CD14-positive monocyte (primary cell): ENCODE results near the gene IL21. TPM values are rescaled to one million over a fixed set of nuclear protein-coding genes. Genes with fewer than 3 reads are reported as not detected.

Source experiments
- DNase-seq, 3 donors: peaks; one replicate each; pipeline ENCODE4 v3.0.0-alpha.2; 2011 to 2022
- H2AFZ ChIP-seq: 2 replicates; pipeline ENCODE4 v1.6.0; 2012; ENCODE audit warnings: mild to moderate bottlenecking, low read depth, low read length, inconsistent platforms; ENCODE audit not compliant: insufficient read depth, poor library complexity, severe bottlenecking
- H3K27ac ChIP-seq, 2 donors: 1 replicate in 1 of 2; 2 replicates in 1 of 2; pipeline ENCODE4 v1.5.1; 2012 to 2013; ENCODE audit warnings: low read length in 2 of 2, control low read depth in 1 of 2, inconsistent platforms in 1 of 2, low read depth in 1 of 2, mild to moderate bottlenecking in 1 of 2
- H3K27me3 ChIP-seq, 2 donors: one replicate each; pipeline versions ENCODE4 v1.6.0 to v1.6.1; 2011 to 2013; ENCODE audit warnings: low read length in 2 of 2; ENCODE audit not compliant: control insufficient read depth in 2 of 2, insufficient read depth in 2 of 2
- H3K36me3 ChIP-seq, 2 donors: replicated peaks in 1 of 2; 1 replicate in 1 of 2; 2 replicates in 1 of 2; pipeline versions ENCODE4 v1.5.1 to v1.6.1; 2012 to 2013; ENCODE audit warnings: low read length in 2 of 2, control low read depth in 1 of 2, inconsistent platforms in 1 of 2, mild to moderate bottlenecking in 1 of 2; ENCODE audit not compliant: insufficient read depth in 2 of 2, control insufficient read depth in 1 of 2
- H3K4me1 ChIP-seq, 2 donors: 1 replicate in 1 of 2; 2 replicates in 1 of 2; pipeline versions ENCODE4 v1.5.1 to v1.6.1; 2012 to 2013; ENCODE audit warnings: low read length in 2 of 2, control low read depth in 1 of 2, inconsistent platforms in 1 of 2, mild to moderate bottlenecking in 1 of 2, moderate library complexity in 1 of 2; ENCODE audit not compliant: insufficient read depth in 2 of 2, control insufficient read depth in 1 of 2
- H3K4me2 ChIP-seq: replicated peaks from 2 replicates; pipeline ENCODE3; 2012; ENCODE audit warnings: low read length, moderate library complexity, mild to moderate bottlenecking; ENCODE audit not compliant: poor library complexity, severe bottlenecking; ENCODE audit errors: extremely low read depth
- H3K4me3 ChIP-seq, 3 experiments: fragments of 200-600 bp in 1 of 3; sonication (generic) in 1 of 3; replicated peaks in 1 of 3; 1 replicate in 2 of 3; 2 replicates in 1 of 3; pipeline ENCODE4 v1.5.1; 2011 to 2013; ENCODE audit warnings: low read length in 3 of 3, mild to moderate bottlenecking in 3 of 3, control low read depth in 2 of 3, low read depth in 2 of 3, inconsistent platforms in 1 of 3, moderate library complexity in 1 of 3
- H3K79me2 ChIP-seq: 2 replicates; pipeline ENCODE4 v1.6.0; 2012; ENCODE audit warnings: mild to moderate bottlenecking, control low read depth, inconsistent platforms, low read length, moderate library complexity; ENCODE audit not compliant: insufficient read depth
- H3K9ac ChIP-seq: 2 replicates; pipeline ENCODE4 v1.6.0; 2017; ENCODE audit warnings: low read length, mild to moderate bottlenecking; ENCODE audit not compliant: insufficient read depth, poor library complexity, severe bottlenecking
- H3K9me3 ChIP-seq, 2 donors: replicated peaks in 1 of 2; 1 replicate in 1 of 2; 2 replicates in 1 of 2; pipeline versions ENCODE4 v1.5.1 to v1.6.1; 2012 to 2013; ENCODE audit warnings: low read length in 2 of 2, control low read depth in 1 of 2; ENCODE audit not compliant: control insufficient read depth in 1 of 2, insufficient read depth in 1 of 2
- H4K20me1 ChIP-seq: 2 replicates; pipeline ENCODE4 v1.6.0; 2012; ENCODE audit warnings: mild to moderate bottlenecking, low read length, control low read depth, moderate library complexity; ENCODE audit not compliant: insufficient read depth
- H3K27ac Mint-ChIP-seq, 7 donors: one replicate each; pipeline ENCODE4 v1.8.0; 2020; ENCODE audit warnings: mild to moderate bottlenecking in 7 of 7, mixed read lengths in 7 of 7, moderate library complexity in 6 of 7, inconsistent platforms in 2 of 7
- H3K27me3 Mint-ChIP-seq, 3 donors: one replicate each; pipeline ENCODE4 v1.8.0; 2021 to 2022; ENCODE audit warnings: low read depth in 3 of 3, mild to moderate bottlenecking in 3 of 3, mixed read lengths in 3 of 3, moderate library complexity in 3 of 3, inconsistent platforms in 1 of 3
- H3K36me3 Mint-ChIP-seq, 2 donors: one replicate each; pipeline ENCODE4 v1.8.0; 2020; ENCODE audit warnings: mixed read lengths in 2 of 2, inconsistent platforms in 1 of 2, mild to moderate bottlenecking in 1 of 2
- H3K4me1 Mint-ChIP-seq: one replicate; pipeline ENCODE4 v1.8.0; 2020; ENCODE audit warnings: mild to moderate bottlenecking, mixed read lengths
- H3K4me3 Mint-ChIP-seq, 2 donors: one replicate each; pipeline ENCODE4 v1.8.0; 2020; ENCODE audit warnings: mild to moderate bottlenecking in 2 of 2, mixed read lengths in 2 of 2, moderate library complexity in 1 of 2
- H3K9me3 Mint-ChIP-seq, 7 donors: one replicate each; pipeline ENCODE4 v1.8.0; 2020 to 2022; ENCODE audit warnings: mixed read lengths in 7 of 7, mild to moderate bottlenecking in 6 of 7, moderate library complexity in 6 of 7, inconsistent platforms in 2 of 7
- CTCF ChIP-seq: fragments of 200-600 bp; IDR thresholded peaks from one replicate; pipeline ENCODE4 v1.8.0; 2022; ENCODE audit warnings: antibody characterized with exemption, mild to moderate bottlenecking
- WGBS: methylation state at CpG from one replicate; pipeline ENCODE4 v1.1.5; 2013; ENCODE audit warnings: missing lambda C conversion rate; ENCODE audit not compliant: insufficient coverage; 5-methylcytosine and 5-hydroxymethylcytosine counted together
- intact Hi-C, 2 donors: fragments of 100-400 bp; cut with micrococcal nuclease; formaldehyde crosslinking; loops; one replicate each; pipeline versions ENCODE4 v1.15.0 to v1.15.1; 2023
- polyA plus RNA-seq, 3 donors: library from polyadenylated mRNA; depleted of rRNA in 1 of 3; unstranded in 2 of 3; stranded (reverse) in 1 of 3; fragments of 300-500 nt in 2 of 3; fragments of >200 nt in 1 of 3; fragmentation: Illumina TruSeq in 2 of 3; gene quantifications; 1 replicate in 2 of 3; 2 replicates in 1 of 3; pipeline ENCODE4 v1.2.3, GENCODE V29; 2012 to 2021

Gene IL21
- polyA plus RNA-seq, 3 donors: not detected

DNA sequence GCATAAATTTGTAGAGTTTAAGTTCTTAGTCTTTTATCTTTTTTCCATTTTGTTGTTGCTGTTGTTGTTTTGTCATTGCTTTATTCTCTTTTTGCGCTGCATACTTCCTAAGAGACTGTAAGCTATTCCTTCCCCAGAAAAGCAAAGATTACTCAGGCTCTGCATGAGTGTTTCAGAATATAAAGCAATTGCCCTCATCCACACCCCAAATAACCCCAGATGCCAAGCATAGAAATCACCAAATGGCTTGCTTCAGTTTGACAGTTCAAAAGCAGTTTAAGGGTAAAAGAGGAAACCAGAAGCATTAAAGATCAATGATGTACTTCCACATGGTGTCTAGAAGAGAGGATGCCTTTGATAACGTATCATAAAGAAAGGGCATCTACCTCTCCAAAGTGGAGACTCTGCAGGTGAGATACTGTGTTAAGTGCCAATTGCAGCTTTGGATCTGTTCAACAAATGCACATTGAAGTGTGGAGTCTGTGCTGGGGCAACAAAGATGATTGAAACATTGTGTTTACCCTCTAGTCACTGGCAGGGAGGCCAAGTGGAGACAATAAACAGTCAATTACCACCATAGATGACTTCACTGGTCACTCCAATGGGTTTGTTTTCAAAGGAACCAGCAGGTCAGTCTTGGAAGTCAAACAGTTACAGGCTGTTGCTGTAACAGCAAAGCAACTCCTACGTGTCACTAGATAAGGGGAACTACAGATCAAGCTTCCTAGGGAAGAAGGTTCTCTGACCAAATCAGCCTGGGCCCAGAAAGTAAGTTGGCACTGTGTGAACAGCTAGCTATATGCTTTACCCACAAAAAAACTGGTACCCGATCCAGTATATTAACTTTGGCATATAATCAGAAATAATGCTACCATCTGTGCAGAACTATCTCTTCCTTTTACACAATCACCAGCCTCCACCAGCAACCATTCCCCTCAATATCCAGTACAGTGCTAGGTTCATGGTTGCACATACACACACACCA, 40.6 kb upstream of the IL21 start:
- intact Hi-C loops: no loop called here
- no peak for TF ChIP-seq CTCF
- Mint-ChIP-seq H3K4me1 (no peaks in the 10 kb centered on the region), H3K36me3 (no peaks in the 10 kb centered on the region), H3K27me3 (peaks cover 3 to 5% (median 3%) of the 10 kb centered on the region in 3 donors), H3K9me3 (peaks cover 0 to 7% (median 4%) of the 10 kb centered on the region in 7 donors), H3K4me3 (no peak overlapping the region), H3K27ac (no peak overlapping the region)
- no peak overlapping the region for H3K9ac ChIP-seq
- no peaks in the 10 kb centered on the region for H3K79me2 ChIP-seq
- H3K9me3 ChIP-seq: peaks cover 5 to 6% of the 10 kb centered on the region in 2 donors
- no peak overlapping the region for H3K4me2 ChIP-seq
- H3K4me3 ChIP-seq: no peak overlapping the region
- H3K4me1 ChIP-seq: no peaks in the 10 kb centered on the region
- no peaks in the 10 kb centered on the region for H4K20me1 ChIP-seq
- no peaks in the 10 kb centered on the region for H3K27me3 ChIP-seq
- H3K36me3 ChIP-seq: no peaks in the 10 kb centered on the region
- WGBS: 38% methylated on average over 2 of the region's 4 CpGs
- H3K27ac ChIP-seq: no peak overlapping the region
- no peak for DNase-seq
- H2AFZ ChIP-seq: no peak overlapping the region

- H3K27ac ChIP-seq: no peak overlapping the region
- no peak overlapping the region for H2AFZ ChIP-seq
- peaks cover 5 to 6% of the 10 kb centered on the region in 2 donors for H3K9me3 ChIP-seq
- H3K79me2 ChIP-seq: no peaks in the 10 kb centered on the region
- no peaks in the 10 kb centered on the region for H3K27me3 ChIP-seq
- no peak overlapping the region for H3K4me3 ChIP-seq
- no peak overlapping the region for H3K4me3 Mint-ChIP-seq
- H3K4me1 Mint-ChIP-seq: no peaks in the 10 kb centered on the region
- H3K27me3 Mint-ChIP-seq: peaks cover 2 to 3% (median 3%) of the 10 kb centered on the region in 3 donors
- no peaks in the 10 kb centered on the region for H3K4me1 ChIP-seq
- no peak overlapping the region for H3K4me2 ChIP-seq
- H3K36me3 Mint-ChIP-seq: no peaks in the 10 kb centered on the region
- no peaks in the 10 kb centered on the region for H4K20me1 ChIP-seq
- no peak for DNase-seq
- no peak overlapping the region for H3K9ac ChIP-seq
- no peaks in the 10 kb centered on the region for H3K36me3 ChIP-seq
- intact Hi-C loops: no loop called here
- WGBS: 83% methylated on average over 1 of the region's 1 CpG
- no peak for TF ChIP-seq CTCF
- H3K9me3 Mint-ChIP-seq: peaks cover 0 to 7% (median 4%) of the 10 kb centered on the region in 7 donors
- H3K27ac Mint-ChIP-seq: no peak overlapping the region
Observed at GRCh38 chr4:122658818-122659295, 38.0 kb upstream of the IL21 start.
